Thymus (tissue), 11 donors: ENCODE results near the gene TCAIM. TPM values are rescaled to one million over a fixed set of nuclear protein-coding genes. Genes with fewer than 3 reads are reported as not detected.
"Not testable (repeated sequence)": the region's sequence is repeated elsewhere in the genome, so short reads cannot be mapped to it uniquely, and the experiment has no call there.

ENCODE experiments used
- DNase-seq, 9 donors: peaks; one replicate each; pipeline ENCODE4 v3.0.0-alpha.2; 2013; ENCODE audit warnings: low spot score in 9 of 9, low read depth in 6 of 9, missing footprints in 1 of 9
- H3K27ac ChIP-seq, 2 donors: one replicate each; pipeline ENCODE4 v1.5.1; 2013; ENCODE audit warnings: control low read depth in 1 of 2, low read depth in 1 of 2, low read length in 1 of 2, mild to moderate bottlenecking in 1 of 2, moderate library complexity in 1 of 2
- H3K27me3 ChIP-seq, 2 donors: one replicate each; pipeline ENCODE4 v1.5.1; 2013; ENCODE audit warnings: low read length in 1 of 2; ENCODE audit not compliant: control insufficient read depth in 2 of 2, insufficient read depth in 1 of 2
- H3K36me3 ChIP-seq, 2 donors: one replicate each; pipeline ENCODE4 v1.5.1; 2013; ENCODE audit warnings: low read length in 1 of 2, mild to moderate bottlenecking in 1 of 2, moderate library complexity in 1 of 2; ENCODE audit not compliant: control insufficient read depth in 2 of 2, insufficient read depth in 2 of 2
- H3K4me1 ChIP-seq, 2 donors: one replicate each; pipeline ENCODE4 v1.5.1; 2013; ENCODE audit warnings: low read length in 2 of 2; ENCODE audit not compliant: control insufficient read depth in 2 of 2, insufficient read depth in 2 of 2
- H3K4me3 ChIP-seq, 2 donors: one replicate each; pipeline ENCODE4 v1.5.1; 2013; ENCODE audit warnings: low read length in 2 of 2, control low read depth in 1 of 2, mild to moderate bottlenecking in 1 of 2
- H3K9me3 ChIP-seq, 2 donors: one replicate each; pipeline ENCODE4 v1.5.1; 2013; ENCODE audit warnings: low read length in 1 of 2, mild to moderate bottlenecking in 1 of 2; ENCODE audit not compliant: control insufficient read depth in 2 of 2, insufficient read depth in 1 of 2
- WGBS: extraction: QIAGEN DNeasy Blood & Tissue Kit; methylation state at CpG from one replicate; pipeline ENCODE4 v1.1.7; 2013; 5-methylcytosine and 5-hydroxymethylcytosine counted together
- polyA plus RNA-seq: library from polyadenylated mRNA; stranded (reverse); fragments of 200-250 nt; gene quantifications from one replicate; pipeline ENCODE4 v1.2.3, GENCODE V29; 2013
- total RNA-seq: library from RNA; stranded (reverse); fragments of 120-200 nt; gene quantifications from one replicate; pipeline ENCODE4 v1.2.4, GENCODE V29; 2013
- donor health status: healthy.

TCAIM gene
- total and polyA plus RNA-seq, 2 donors = 18.1 to 19.0 TPM

- DNase-seq = no peak
- no peak overlapping the region for H3K4me3 ChIP-seq
- WGBS = 94% methylated on average over 11 of the region's 11 CpGs
Observed at GRCh38 chr3:44416031-44417030, 77.8 kb downstream of the TCAIM start.

DNA sequence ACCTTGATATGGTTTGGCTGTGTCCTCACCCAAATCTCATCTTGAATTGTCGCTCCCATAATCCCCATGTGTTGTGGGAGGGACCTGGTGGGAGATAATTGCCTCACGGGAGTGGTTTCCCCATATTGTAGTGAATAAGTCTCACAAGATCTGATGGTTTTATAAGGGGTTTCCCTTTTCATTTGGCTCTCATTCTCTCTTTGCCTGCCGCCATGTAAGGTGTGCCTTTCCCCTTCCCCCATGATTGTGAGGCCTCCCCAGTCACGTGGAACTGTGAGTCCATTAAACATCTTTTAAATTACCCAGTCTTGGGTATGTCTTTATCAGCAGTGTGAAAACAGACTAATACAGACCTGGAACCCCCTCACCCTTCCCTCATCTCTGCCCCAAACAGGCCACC, 79.6 kb downstream of the TCAIM start:
- H3K27me3 ChIP-seq, H3K27ac ChIP-seq, H3K9me3 ChIP-seq, H3K4me3 ChIP-seq, H3K36me3 ChIP-seq, DNase-seq, H3K4me1 ChIP-seq: not testable (repeated sequence)
- WGBS = 97% methylated on average over 4 of the region's 4 CpGs

More at GRCh38 chr3:44416031-44417030, 77.8 kb downstream of the TCAIM start:
- Histone ChIP-seq H3K27me3 (no peaks in the 10 kb centered on the region), H3K9me3 (no peaks in the 10 kb centered on the region), H3K4me1 (no peaks in the 10 kb centered on the region), H3K27ac (no peak overlapping the region), H3K36me3 (no peaks in the 10 kb centered on the region)

- Histone ChIP-seq H3K4me3 (no peak overlapping the region), H3K27me3 (no peaks in the 10 kb centered on the region), H3K27ac (no peak overlapping the region), H3K4me1 (no peaks in the 10 kb centered on the region), H3K9me3 (no peaks in the 10 kb centered on the region), H3K36me3 (no peaks in the 10 kb centered on the region)
- DNase-seq = no peak
- 90% methylated on average over 2 of the region's 2 CpGs for WGBS
Observed at GRCh38 chr3:44418549-44418948, 80.0 kb downstream of the TCAIM start.

GRCh38 chr3:44419116-44419922, 80.8 kb downstream of the TCAIM start:
- no peaks in the 10 kb centered on the region for H3K27me3 ChIP-seq
- H3K27ac ChIP-seq = no peak overlapping the region
- no peaks in the 10 kb centered on the region for H3K9me3 ChIP-seq
- no peaks in the 10 kb centered on the region for H3K4me1 ChIP-seq
- no peak for DNase-seq
- 88% methylated on average over 11 of the region's 11 CpGs for WGBS
- no peaks in the 10 kb centered on the region for H3K36me3 ChIP-seq
- no peak overlapping the region for H3K4me3 ChIP-seq

DNA sequence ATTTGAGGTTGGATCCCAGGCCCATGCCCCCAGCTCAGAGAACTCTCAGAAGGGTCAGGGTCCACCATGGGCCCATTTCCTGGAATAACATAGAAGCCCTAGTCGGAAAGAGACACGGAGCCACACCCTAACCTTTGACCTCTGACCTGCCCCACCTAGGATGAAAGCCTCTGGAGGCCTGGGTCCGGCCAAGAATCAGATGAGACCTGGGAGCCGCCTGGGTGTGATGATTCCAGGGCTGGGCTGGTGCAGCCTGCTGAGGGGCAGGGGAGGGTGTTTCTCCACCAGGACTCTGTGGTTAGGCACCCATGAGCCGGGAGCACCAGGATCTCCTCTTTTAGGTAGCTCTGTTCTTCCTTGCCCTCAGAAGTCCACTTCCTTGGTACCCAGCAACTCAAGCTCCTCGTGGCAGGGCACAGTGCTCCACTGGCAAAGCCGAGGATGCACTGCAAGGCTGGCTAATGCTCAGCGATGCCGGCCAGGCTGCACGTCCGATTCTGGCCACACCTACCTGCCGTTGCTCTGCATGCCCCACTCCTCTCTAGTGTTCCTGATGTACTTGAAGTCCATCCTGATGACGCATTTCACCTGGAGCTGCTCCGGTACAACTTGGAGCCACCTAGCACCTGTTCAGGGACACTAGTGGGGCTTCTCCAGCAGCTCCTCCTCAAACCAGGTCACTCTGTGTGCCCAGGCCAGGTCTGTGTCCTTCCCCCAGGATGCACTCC, 81.5 kb downstream of the TCAIM start:
- no peaks in the 10 kb centered on the region for H3K36me3 ChIP-seq
- no peaks in the 10 kb centered on the region for H3K4me1 ChIP-seq
- 93% methylated on average over 14 of the region's 14 CpGs for WGBS
- no peak overlapping the region for H3K27ac ChIP-seq
- H3K27me3 ChIP-seq = no peaks in the 10 kb centered on the region
- no peaks in the 10 kb centered on the region for H3K9me3 ChIP-seq
- DNase-seq = no peak
- H3K4me3 ChIP-seq = no peak overlapping the region

DNA sequence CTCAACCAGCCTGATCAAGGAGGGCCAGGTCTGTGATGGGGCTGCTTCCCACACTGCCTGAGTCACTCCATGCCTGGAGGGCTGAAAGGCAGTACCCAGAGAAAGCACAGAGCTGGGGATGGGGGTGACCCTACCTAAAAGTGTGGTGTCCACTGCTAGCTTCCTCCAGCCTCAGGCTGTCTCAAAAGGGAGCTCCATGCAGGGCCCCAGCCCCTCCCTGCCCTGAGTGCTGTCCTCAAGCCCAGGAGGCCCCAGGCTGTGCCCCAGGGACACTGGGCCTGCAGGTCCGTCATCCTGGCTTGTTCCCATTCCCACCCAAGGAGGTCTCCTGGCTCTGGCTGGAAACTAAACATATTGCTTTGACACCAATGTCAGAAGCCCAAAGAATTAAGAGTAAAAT, 82.1 kb downstream of the TCAIM start:
- Histone ChIP-seq H3K9me3 (no peaks in the 10 kb centered on the region), H3K4me1 (no peaks in the 10 kb centered on the region), H3K27me3 (no peaks in the 10 kb centered on the region), H3K36me3 (no peaks in the 10 kb centered on the region), H3K27ac (no peak overlapping the region), H3K4me3 (no peak overlapping the region)
- DNase-seq = no peak
- WGBS = 97% methylated on average over 1 of the region's 1 CpG

DNA sequence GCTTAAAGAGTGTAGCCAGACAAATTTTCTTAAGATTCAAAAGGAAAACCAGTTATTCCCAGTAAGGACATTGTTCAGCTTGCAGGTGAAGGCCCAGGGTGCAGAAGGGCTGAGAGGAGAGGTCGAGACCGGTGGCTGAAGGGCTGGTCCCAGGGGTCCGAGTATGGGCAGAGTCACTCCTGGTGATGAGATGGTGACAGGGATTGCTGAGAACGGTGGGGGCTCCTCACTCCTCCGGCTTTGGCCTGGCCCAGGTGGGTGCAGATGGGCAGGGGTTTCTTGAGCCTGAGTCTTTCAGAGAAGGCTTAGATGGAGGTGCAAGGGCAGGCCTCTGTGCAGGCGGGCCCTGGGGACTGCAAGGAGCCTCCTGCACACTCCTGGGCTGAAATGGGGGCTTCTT, 82.7 kb downstream of the TCAIM start:
- Histone ChIP-seq H3K4me3 (no peak overlapping the region), H3K4me1 (no peaks in the 10 kb centered on the region), H3K27ac (no peak overlapping the region), H3K9me3 (no peaks in the 10 kb centered on the region), H3K27me3 (no peaks in the 10 kb centered on the region), H3K36me3 (no peaks in the 10 kb centered on the region)
- no peak for DNase-seq
- WGBS = 98% methylated on average over 6 of the region's 6 CpGs

DNA sequence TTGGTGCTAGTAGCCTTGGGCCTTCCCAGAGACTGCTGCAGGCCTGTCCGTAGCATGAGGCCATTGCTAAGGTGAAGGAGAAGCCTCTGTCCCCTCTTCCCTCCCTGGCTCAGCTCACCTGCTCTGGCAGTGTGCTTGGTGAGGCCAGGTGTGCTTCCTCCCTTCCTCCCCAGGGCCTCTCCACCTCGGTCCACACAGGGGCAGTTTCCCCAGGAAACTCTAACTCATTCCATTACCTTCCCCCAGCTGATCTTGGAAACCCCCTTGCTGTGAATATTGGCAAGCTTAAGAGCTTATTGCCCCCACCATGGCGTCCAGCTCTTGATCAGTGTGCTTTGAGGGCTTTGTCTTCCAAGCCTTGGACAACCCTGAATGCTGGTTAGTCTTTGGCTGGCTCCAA, 86.2 kb downstream of the TCAIM start:
- H3K4me3 ChIP-seq = no peak overlapping the region
- no peaks in the 10 kb centered on the region for H3K9me3 ChIP-seq
- no peak for DNase-seq
- no peaks in the 10 kb centered on the region for H3K4me1 ChIP-seq
- no peak overlapping the region for H3K27ac ChIP-seq
- H3K27me3 ChIP-seq = no peaks in the 10 kb centered on the region
- H3K36me3 ChIP-seq = no peaks in the 10 kb centered on the region
- 82% methylated on average over 3 of the region's 3 CpGs for WGBS
